Measurements from ENCODE around the gene PTPRG. TPM values are rescaled to one million over a fixed set of nuclear protein-coding genes. Genes with fewer than 3 reads are reported as not detected.

The PTPRG gene
- total RNA-seq, 2 donors from 2014 or later: 33.9 to 39.2 TPM

GRCh38 chr3:62015111-62015510 is 453.7 kb downstream of the PTPRG start:
- no peaks in the 10 kb centered on the region for H3K27me3 ChIP-seq
- no peak overlapping the region for H3K4me3 ChIP-seq
- DNase-seq (ENCODE audit: low spot score): no peak
- no peak for TF ChIP-seq CTCF (IDR thresholded peaks at IDR 0.05)
- peaks cover 6% of the 10 kb centered on the region for H3K36me3 ChIP-seq
- H3K9me3 ChIP-seq: no peaks in the 10 kb centered on the region
- H3K27ac ChIP-seq: no peak overlapping the region
- peaks cover 0 to 11% of the 10 kb centered on the region in 2 donors for H3K4me1 ChIP-seq

- TF ChIP-seq CTCF (IDR thresholded peaks at IDR 0.05): no peak
- no peak for DNase-seq (ENCODE audit: low spot score)
- no peak overlapping the region for H3K4me3 ChIP-seq
- H3K27me3 ChIP-seq: no peaks in the 10 kb centered on the region
- no peaks in the 10 kb centered on the region for H3K9me3 ChIP-seq
- no peak overlapping the region for H3K27ac ChIP-seq
- peaks cover 0 to 4% of the 10 kb centered on the region in 2 donors for H3K4me1 ChIP-seq
- H3K36me3 ChIP-seq: peaks cover 6% of the 10 kb centered on the region
Observed at GRCh38 chr3:62019906-62020305, 458.5 kb downstream of the PTPRG start.

DNA sequence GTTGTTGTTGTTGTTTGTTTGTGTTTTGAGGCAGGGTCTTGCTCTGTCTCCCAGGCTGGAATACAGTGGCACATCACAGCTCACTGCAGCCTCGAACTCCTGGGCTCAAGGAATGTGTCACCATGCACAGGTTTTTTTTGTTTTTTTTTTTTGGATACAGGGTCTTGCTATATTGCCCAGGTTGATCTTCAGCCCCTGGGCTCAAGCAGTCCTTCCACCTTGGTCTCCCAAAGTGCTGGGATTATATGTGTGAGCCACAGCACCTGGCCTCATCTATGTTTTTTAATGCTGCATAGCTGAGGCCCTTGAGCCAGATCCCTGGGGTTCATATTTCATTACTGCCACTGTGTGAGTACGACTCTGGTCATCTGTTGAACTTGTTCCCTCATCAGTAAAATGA is 459.3 kb downstream of the PTPRG start:
- Histone ChIP-seq H3K4me3 (no peak overlapping the region), H3K27ac (no peak overlapping the region), H3K27me3 (no peaks in the 10 kb centered on the region), H3K9me3 (no peaks in the 10 kb centered on the region), H3K36me3 (peaks cover 6% of the 10 kb centered on the region), H3K4me1 (peaks cover 0 to 4% of the 10 kb centered on the region in 2 donors)
- no peak for DNase-seq (ENCODE audit: low spot score)
- TF ChIP-seq CTCF (IDR thresholded peaks at IDR 0.05): no peak

DNA sequence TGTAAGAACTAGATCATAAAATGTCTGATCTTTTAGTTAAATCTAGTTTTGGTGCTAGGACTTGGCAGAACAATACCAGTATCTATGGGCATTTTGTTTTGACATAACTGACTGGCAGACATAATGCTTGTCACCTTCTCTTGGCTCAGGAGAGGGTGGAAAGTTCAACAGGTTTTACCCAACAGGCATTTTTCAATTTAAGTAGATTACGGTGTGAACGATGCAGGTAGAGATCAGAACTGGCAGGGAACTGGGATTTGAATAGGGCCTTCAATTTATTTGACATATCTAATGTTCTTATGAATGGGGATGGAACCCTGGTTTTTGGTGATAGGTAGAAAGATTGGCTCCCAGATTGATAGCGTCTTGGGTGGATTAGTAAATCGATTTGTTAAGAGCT is 460.9 kb downstream of the PTPRG start:
- TF ChIP-seq CTCF (IDR thresholded peaks at IDR 0.05): no peak
- Histone ChIP-seq H3K27ac (no peak overlapping the region), H3K4me1 (peaks cover 0 to 4% of the 10 kb centered on the region in 2 donors), H3K27me3 (no peaks in the 10 kb centered on the region), H3K36me3 (peaks cover 6% of the 10 kb centered on the region), H3K9me3 (no peaks in the 10 kb centered on the region), H3K4me3 (no peak overlapping the region)
- DNase-seq (ENCODE audit: low spot score): no peak

DNA sequence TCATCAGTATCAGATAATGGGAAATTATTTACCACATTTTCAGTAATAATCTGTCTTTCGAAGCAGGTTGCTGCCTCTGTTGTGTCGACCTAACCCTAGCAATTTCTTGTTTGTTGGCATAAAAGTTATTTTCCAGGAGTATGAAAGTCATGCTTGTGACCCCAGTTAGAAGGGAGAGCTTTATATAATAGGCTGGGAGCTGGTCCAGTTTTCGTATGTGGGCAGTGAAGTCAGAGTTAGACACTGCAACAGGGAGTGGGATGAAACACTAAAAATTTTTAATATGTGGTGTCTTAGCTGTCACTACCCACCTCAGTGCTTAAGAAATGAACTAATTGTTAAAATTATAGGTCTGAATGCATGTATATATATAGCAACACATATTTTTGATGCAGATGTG is 463.5 kb downstream of the PTPRG start:
- Histone ChIP-seq H3K27ac (no peak overlapping the region), H3K36me3 (no peaks in the 10 kb centered on the region), H3K4me1 (peaks cover 0 to 4% of the 10 kb centered on the region in 2 donors), H3K27me3 (no peaks in the 10 kb centered on the region), H3K4me3 (no peak overlapping the region), H3K9me3 (no peaks in the 10 kb centered on the region)
- TF ChIP-seq CTCF (IDR thresholded peaks at IDR 0.05): no peak
- DNase-seq (ENCODE audit: low spot score): no peak

GRCh38 chr3:62025913-62026312 is 464.5 kb downstream of the PTPRG start:
- no peak for DNase-seq (ENCODE audit: low spot score)
- Histone ChIP-seq H3K4me1 (peaks cover 0 to 4% of the 10 kb centered on the region in 2 donors), H3K4me3 (no peak overlapping the region), H3K27ac (no peak overlapping the region), H3K36me3 (no peaks in the 10 kb centered on the region), H3K9me3 (no peaks in the 10 kb centered on the region), H3K27me3 (no peaks in the 10 kb centered on the region)
- TF ChIP-seq CTCF (IDR thresholded peaks at IDR 0.05): no peak
